Duodenal mucosa (tissue), 2 donors: ENCODE data around the gene DTWD2.
"Not testable (repeated sequence)": the region's sequence is repeated elsewhere in the genome, so short reads cannot be mapped to it uniquely, and the experiment has no call there.

Experiments
- H3K27ac ChIP-seq: one replicate; pipeline ENCODE4 v1.7.0; 2013; ENCODE audit warnings: low read depth, low read length
- H3K27me3 ChIP-seq, 2 donors: one replicate each; pipeline ENCODE4 v1.7.0; 2013; ENCODE audit warnings: low read length in 2 of 2, control low read depth in 1 of 2; ENCODE audit not compliant: insufficient read depth in 2 of 2, control insufficient read depth in 1 of 2
- H3K36me3 ChIP-seq, 2 donors: one replicate each; pipeline ENCODE4 v1.7.0; 2013; ENCODE audit warnings: low read length in 2 of 2, control low read depth in 1 of 2; ENCODE audit not compliant: insufficient read depth in 2 of 2, control insufficient read depth in 1 of 2
- H3K4me1 ChIP-seq, 2 donors: one replicate each; pipeline ENCODE4 v1.7.0; 2013; ENCODE audit warnings: low read length in 2 of 2, control low read depth in 1 of 2; ENCODE audit not compliant: insufficient read depth in 2 of 2, control insufficient read depth in 1 of 2
- H3K4me3 ChIP-seq, 2 donors: one replicate each; pipeline ENCODE4 v1.7.0; 2013; ENCODE audit warnings: low read length in 2 of 2, low read depth in 1 of 2
- H3K9ac ChIP-seq, 2 donors: one replicate each; pipeline ENCODE4 v1.7.0; 2013; ENCODE audit warnings: low read length in 2 of 2, low read depth in 1 of 2
- H3K9me3 ChIP-seq, 2 donors: one replicate each; pipeline ENCODE4 v1.7.0; 2013; ENCODE audit warnings: low read length in 2 of 2, control low read depth in 1 of 2; ENCODE audit not compliant: control insufficient read depth in 1 of 2

Gene DTWD2

GRCh38 chr5:118998861-118999260 lies 10.5 kb upstream of the DTWD2 start:
- not testable (repeated sequence) for H3K9me3 ChIP-seq, H3K4me3 ChIP-seq, H3K36me3 ChIP-seq, H3K27me3 ChIP-seq, H3K9ac ChIP-seq, H3K27ac ChIP-seq, H3K4me1 ChIP-seq

- Histone ChIP-seq H3K27ac (no peak overlapping the region), H3K4me3 (no peak overlapping the region), H3K36me3 (no peaks in the 10 kb centered on the region), H3K27me3 (no peaks in the 10 kb centered on the region), H3K4me1 (no peaks in the 10 kb centered on the region), H3K9me3 (peaks cover 0 to 9% of the 10 kb centered on the region in 2 donors), H3K9ac (no peak overlapping the region)
Measured at GRCh38 chr5:118996098-118996497, 7.8 kb upstream of the DTWD2 start.

GRCh38 chr5:118994595-118994994 lies 6.2 kb upstream of the DTWD2 start:
- H3K9ac ChIP-seq: no peak overlapping the region
- no peak overlapping the region for H3K27ac ChIP-seq
- H3K36me3 ChIP-seq: no peaks in the 10 kb centered on the region
- H3K4me3 ChIP-seq: no peak overlapping the region
- peaks cover 0 to 9% of the 10 kb centered on the region in 2 donors for H3K9me3 ChIP-seq
- no peaks in the 10 kb centered on the region for H3K4me1 ChIP-seq
- no peaks in the 10 kb centered on the region for H3K27me3 ChIP-seq

- H3K9ac ChIP-seq, H3K9me3 ChIP-seq, H3K27ac ChIP-seq: not testable (repeated sequence)
Measured at GRCh38 chr5:118993118-118993517, 4.8 kb upstream of the DTWD2 start.

GRCh38 chr5:118992055-118992454 lies 3.7 kb upstream of the DTWD2 start:
- not testable (repeated sequence) for H3K27me3 ChIP-seq, H3K9ac ChIP-seq, H3K4me1 ChIP-seq, H3K36me3 ChIP-seq, H3K9me3 ChIP-seq, H3K27ac ChIP-seq, H3K4me3 ChIP-seq

More at GRCh38 chr5:118993118-118993517, 4.8 kb upstream of the DTWD2 start:
- not testable (repeated sequence) for H3K36me3 ChIP-seq, H3K27me3 ChIP-seq, H3K4me3 ChIP-seq, H3K4me1 ChIP-seq

- no peak overlapping the region for H3K4me3 ChIP-seq
- H3K9me3 ChIP-seq: no peaks in the 10 kb centered on the region
- H3K27me3 ChIP-seq: no peaks in the 10 kb centered on the region
- H3K4me1 ChIP-seq: peaks cover 0 to 8% of the 10 kb centered on the region in 2 donors
- H3K9ac ChIP-seq: no peak overlapping the region
- no peak overlapping the region for H3K27ac ChIP-seq
- H3K36me3 ChIP-seq: no peaks in the 10 kb centered on the region
Measured at GRCh38 chr5:118990582-118990981, 2.2 kb upstream of the DTWD2 start.

- H3K27me3 ChIP-seq: no peaks in the 10 kb centered on the region
Measured at GRCh38 chr5:118989816-118990215, 1.5 kb upstream of the DTWD2 start.

GRCh38 chr5:118988866-118989180 lies 476 bp upstream of the DTWD2 start:
- Histone ChIP-seq H3K4me1 (peaks cover 0 to 8% of the 10 kb centered on the region in 2 donors), H3K36me3 (no peaks in the 10 kb centered on the region), H3K9me3 (no peaks in the 10 kb centered on the region), H3K27me3 (no peaks in the 10 kb centered on the region), H3K9ac (peak overlapping the region; percentile 61 to 77), H3K27ac (peak overlapping the region; percentile 15), H3K4me3 (peak overlapping the region; percentile 68 to 83)

More at GRCh38 chr5:118989816-118990215, 1.5 kb upstream of the DTWD2 start:
- Histone ChIP-seq H3K9me3 (no peaks in the 10 kb centered on the region), H3K9ac (no peak overlapping the region), H3K27ac (no peak overlapping the region), H3K4me3 (no peak overlapping the region), H3K4me1 (peaks cover 0 to 8% of the 10 kb centered on the region in 2 donors), H3K36me3 (no peaks in the 10 kb centered on the region)

- Histone ChIP-seq H3K4me3 (no peak overlapping the region), H3K9me3 (peaks cover 0 to 6% of the 10 kb centered on the region in 2 donors), H3K36me3 (no peaks in the 10 kb centered on the region), H3K27me3 (no peaks in the 10 kb centered on the region), H3K9ac (no peak overlapping the region), H3K4me1 (peaks cover 0 to 8% of the 10 kb centered on the region in 2 donors), H3K27ac (no peak overlapping the region)
Measured at GRCh38 chr5:118984602-118985001, 3.7 kb downstream of the DTWD2 start.

- Histone ChIP-seq H3K27me3 (no peaks in the 10 kb centered on the region), H3K9me3 (peaks cover 0 to 6% of the 10 kb centered on the region in 2 donors), H3K9ac (no peak overlapping the region), H3K36me3 (no peaks in the 10 kb centered on the region), H3K4me1 (no peaks in the 10 kb centered on the region), H3K4me3 (no peak overlapping the region), H3K27ac (no peak overlapping the region)
Measured at GRCh38 chr5:118981783-118982182, 6.6 kb downstream of the DTWD2 start.

- H3K4me1 ChIP-seq: no peaks in the 10 kb centered on the region
- H3K9me3 ChIP-seq: peaks cover 0 to 6% of the 10 kb centered on the region in 2 donors
- H3K27me3 ChIP-seq: no peaks in the 10 kb centered on the region
- H3K4me3 ChIP-seq: no peak overlapping the region
- H3K27ac ChIP-seq: no peak overlapping the region
- H3K36me3 ChIP-seq: no peaks in the 10 kb centered on the region
- H3K9ac ChIP-seq: no peak overlapping the region
Measured at GRCh38 chr5:118980438-118980837, 7.9 kb downstream of the DTWD2 start.
